Hepatocyte (in vitro differentiated cells): ENCODE data around the gene PTGS1. TPM values are rescaled to one million over a fixed set of nuclear protein-coding genes. Genes with fewer than 3 reads are reported as not detected.

Experiments used
- DNase-seq: peaks from one replicate; pipeline ENCODE4 v3.0.0-alpha.2; 2016; ENCODE audit warnings: low spot score
- H2AFZ ChIP-seq: fragments of 200-600 bp; sonication (generic); 2 replicates; pipeline ENCODE4 v1.6.0; 2016; ENCODE audit warnings: antibody characterized with exemption, mild to moderate bottlenecking
- H3K27ac ChIP-seq: fragments of 200-600 bp; sonication (generic); 2 replicates; pipeline ENCODE4 v1.5.1; 2016; ENCODE audit warnings: mild to moderate bottlenecking
- H3K27me3 ChIP-seq: fragments of 200-600 bp; sonication (generic); 2 replicates; pipeline ENCODE4 v1.6.1; 2016
- H3K36me3 ChIP-seq: fragments of 200-600 bp; sonication (generic); replicated peaks from 2 replicates; pipeline ENCODE4 v1.5.1; 2016; ENCODE audit warnings: low read depth; ENCODE audit not compliant: insufficient read depth
- H3K4me1 ChIP-seq: fragments of 200-600 bp; sonication (generic); 2 replicates; pipeline ENCODE4 v1.5.1; 2016; ENCODE audit warnings: mild to moderate bottlenecking, moderate library complexity; ENCODE audit not compliant: insufficient read depth
- H3K4me2 ChIP-seq: fragments of 200-600 bp; sonication (generic); 2 replicates; pipeline ENCODE4 v1.6.0; 2016
- H3K4me3 ChIP-seq: fragments of 200-600 bp; sonication (generic); 2 replicates; pipeline ENCODE4 v1.5.1; 2016; ENCODE audit warnings: mild to moderate bottlenecking
- H3K79me2 ChIP-seq: fragments of 200-600 bp; sonication (generic); 2 replicates; pipeline ENCODE4 v1.6.0; 2017; ENCODE audit warnings: mild to moderate bottlenecking
- H3K9me2 ChIP-seq: fragments of 200-600 bp; sonication (generic); replicated peaks from 2 replicates; pipeline ENCODE4 v1.6.0; 2017; ENCODE audit warnings: mild to moderate bottlenecking; ENCODE audit not compliant: insufficient read depth
- H3K9me3 ChIP-seq: fragments of 200-600 bp; sonication (generic); 2 replicates; pipeline ENCODE4 v1.5.1; 2016; ENCODE audit warnings: low read depth, mild to moderate bottlenecking
- H4K20me1 ChIP-seq: fragments of 200-600 bp; sonication (generic); 2 replicates; pipeline ENCODE4 v1.6.0; 2016; ENCODE audit warnings: mild to moderate bottlenecking; ENCODE audit not compliant: insufficient read depth, poor library complexity, severe bottlenecking
- CTCF ChIP-seq: fragments of 200-600 bp; sonication (generic); IDR thresholded peaks from 2 replicates; pipeline ENCODE4 v1.5.1; 2016; ENCODE audit warnings: antibody characterized with exemption, mild to moderate bottlenecking; ENCODE audit not compliant: poor library complexity
- EZH2 ChIP-seq: fragments of 200-600 bp; sonication (generic); IDR thresholded peaks from 2 replicates; pipeline ENCODE4 v1.6.1; 2016; ENCODE audit warnings: antibody characterized with exemption, mild to moderate bottlenecking, borderline replicate concordance
- EZH2phosphoT487 ChIP-seq: fragments of 200-600 bp; sonication (generic); IDR thresholded peaks from one replicate; pipeline ENCODE4 v1.6.1; 2018; ENCODE audit warnings: antibody characterized with exemption, mild to moderate bottlenecking, low read depth, moderate library complexity; ENCODE audit not compliant: unreplicated experiment, severe bottlenecking
- WGBS: methylation state at CpG from one replicate; pipeline ENCODE4 v1.1.6; 2016; ENCODE audit warnings: low lambda C conversion rate; ENCODE audit errors: missing lambda C conversion rate; 5-methylcytosine and 5-hydroxymethylcytosine counted together
- polyA plus RNA-seq: library from polyadenylated mRNA; unstranded; fragments of >200 nt; fragmentation: Nextera tagmentation; extraction: Ambion mirVana; gene quantifications from 2 replicates; pipeline ENCODE4 v1.2.1, GENCODE V29; 2016
- total RNA-seq: library from RNA; depleted of rRNA; stranded (reverse); fragments of >200 nt; gene quantifications from 2 replicates; pipeline ENCODE4 v1.2.3, GENCODE V29; 2014

The PTGS1 gene
- total and polyA plus RNA-seq, 2 experiments from 2014 or later: 4.2 to 7.3 TPM

DNA sequence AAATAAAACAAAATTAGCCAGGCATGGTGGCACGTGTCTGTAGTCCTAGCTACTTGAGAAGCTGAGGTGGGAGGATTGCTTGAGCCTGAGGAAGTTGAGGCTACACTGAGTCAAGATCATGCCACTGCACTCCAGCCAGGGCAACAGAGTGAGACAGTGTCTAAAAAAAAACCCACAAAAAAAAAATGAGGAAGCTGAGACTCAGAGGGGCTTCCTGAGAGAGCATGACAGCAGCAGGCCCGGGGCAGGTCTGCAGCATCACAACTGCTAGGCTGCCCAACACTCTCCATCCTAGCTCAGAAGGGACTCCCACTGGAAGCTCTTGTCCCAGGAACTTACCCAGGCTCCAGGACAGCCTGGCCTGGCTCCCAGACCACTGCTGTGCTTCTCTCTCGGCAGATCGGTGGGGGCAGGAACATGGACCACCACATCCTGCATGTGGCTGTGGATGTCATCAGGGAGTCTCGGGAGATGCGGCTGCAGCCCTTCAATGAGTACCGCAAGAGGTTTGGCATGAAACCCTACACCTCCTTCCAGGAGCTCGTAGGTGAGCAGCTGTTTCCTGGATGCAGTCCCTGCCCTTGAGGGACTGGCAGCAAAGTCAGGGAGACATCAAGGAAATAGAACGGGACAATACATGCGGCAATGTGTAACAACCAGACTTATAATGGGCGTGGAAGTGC lies 19.1 kb downstream of the PTGS1 start:
- Histone ChIP-seq H2AFZ (no peak overlapping the region), H3K4me3 (no peak overlapping the region), H3K4me2 (no peak overlapping the region), H3K27me3 (no peaks in the 10 kb centered on the region), H4K20me1 (no peaks in the 10 kb centered on the region), H3K36me3 (no peaks in the 10 kb centered on the region), H3K9me2 (no peaks in the 10 kb centered on the region), H3K27ac (no peak overlapping the region), H3K9me3 (no peaks in the 10 kb centered on the region), H3K79me2 (no peaks in the 10 kb centered on the region), H3K4me1 (no peaks in the 10 kb centered on the region)
- TF ChIP-seq EZH2 (no peak), EZH2phosphoT487 (no peak), CTCF (no peak)
- WGBS: 64% methylated on average over 11 of the region's 11 CpGs
- no peak for DNase-seq

- no peak overlapping the region for H3K27ac ChIP-seq
- no peaks in the 10 kb centered on the region for H3K36me3 ChIP-seq
- no peaks in the 10 kb centered on the region for H3K27me3 ChIP-seq
- H3K4me1 ChIP-seq: no peaks in the 10 kb centered on the region
- H4K20me1 ChIP-seq: no peaks in the 10 kb centered on the region
- no peak for DNase-seq
- H3K9me2 ChIP-seq: no peaks in the 10 kb centered on the region
- no peak overlapping the region for H3K4me2 ChIP-seq
- no peaks in the 10 kb centered on the region for H3K9me3 ChIP-seq
- 90% methylated on average over 9 of the region's 9 CpGs for WGBS
- no peak overlapping the region for H3K4me3 ChIP-seq
- TF ChIP-seq CTCF: no peak
- TF ChIP-seq EZH2phosphoT487: no peak
- H3K79me2 ChIP-seq: no peaks in the 10 kb centered on the region
- no peak overlapping the region for H2AFZ ChIP-seq
Observed at GRCh38 chr9:122392284-122392683, 21.5 kb downstream of the PTGS1 start.

GRCh38 chr9:122392714-122393113 lies 21.9 kb downstream of the PTGS1 start:
- H3K9me3 ChIP-seq: no peaks in the 10 kb centered on the region
- no peaks in the 10 kb centered on the region for H4K20me1 ChIP-seq
- no peak overlapping the region for H3K4me3 ChIP-seq
- H3K4me2 ChIP-seq: no peak overlapping the region
- TF ChIP-seq CTCF: no peak
- TF ChIP-seq EZH2: no peak
- TF ChIP-seq EZH2phosphoT487: no peak
- H3K9me2 ChIP-seq: no peaks in the 10 kb centered on the region
- H3K79me2 ChIP-seq: no peaks in the 10 kb centered on the region
- H3K27ac ChIP-seq: no peak overlapping the region
- 81% methylated on average over 2 of the region's 2 CpGs for WGBS
- no peaks in the 10 kb centered on the region for H3K4me1 ChIP-seq
- H3K36me3 ChIP-seq: no peaks in the 10 kb centered on the region
- no peaks in the 10 kb centered on the region for H3K27me3 ChIP-seq
- no peak for DNase-seq
- no peak overlapping the region for H2AFZ ChIP-seq
